ENCODE measurements around the gene ELOVL6.
"Not testable (repeated sequence)": the region's sequence is repeated elsewhere in the genome, so short reads cannot be mapped to it uniquely, and the experiment has no call there.

ELOVL6 gene

GRCh38 chr4:110085131-110085530, 113.3 kb downstream of the ELOVL6 start:
- no peak for DNase-seq (ENCODE audit: extremely low read depth in 1 of 2, low read depth in 1 of 2)

GRCh38 chr4:110084154-110084553, 114.3 kb downstream of the ELOVL6 start:
- DNase-seq (ENCODE audit: extremely low read depth in 1 of 2, low read depth in 1 of 2), result no peak

DNA sequence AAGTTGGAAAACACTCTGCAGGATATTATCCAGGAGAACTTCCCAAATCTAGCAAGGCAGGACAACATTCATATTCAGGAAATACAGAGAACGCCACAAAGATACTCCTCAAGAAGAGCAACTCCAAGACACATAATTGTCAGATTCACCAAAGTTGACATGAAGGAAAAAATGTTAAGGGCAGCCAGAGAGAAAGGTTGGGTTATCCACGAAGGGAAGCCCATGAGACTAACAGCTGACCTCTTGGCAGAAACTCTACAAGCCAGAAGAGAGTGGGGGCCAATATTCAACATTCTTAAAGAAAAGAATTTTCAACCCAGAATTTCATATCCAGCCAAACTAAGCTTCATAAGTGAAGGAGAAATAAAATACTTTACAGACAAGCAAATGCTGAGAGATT, 120.3 kb downstream of the ELOVL6 start:
- not testable (repeated sequence) for DNase-seq (ENCODE audit: extremely low read depth in 1 of 2, low read depth in 1 of 2)

DNA sequence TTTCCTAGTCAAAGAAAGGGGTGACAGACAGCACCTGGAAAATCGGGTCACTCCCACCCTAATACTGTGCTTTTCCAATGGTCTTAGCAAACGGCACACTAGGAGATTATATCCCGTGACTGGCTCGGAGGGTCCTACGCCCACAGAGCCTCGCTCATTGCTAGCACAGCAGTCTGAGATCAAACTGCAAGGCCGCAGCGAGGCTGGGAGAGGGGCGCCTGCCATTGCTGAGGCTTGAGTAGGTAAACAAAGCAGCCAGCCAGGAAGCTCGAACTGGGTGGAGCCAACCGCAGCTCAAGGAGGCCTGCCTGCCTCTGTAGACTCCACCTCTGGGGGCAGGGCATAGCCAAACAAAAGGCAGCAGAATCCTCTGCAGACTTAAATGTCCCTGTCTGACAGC, 121.6 kb downstream of the ELOVL6 start:
- not testable (repeated sequence) for DNase-seq (ENCODE audit: extremely low read depth in 1 of 2, low read depth in 1 of 2)

GRCh38 chr4:110075891-110076290, 122.5 kb downstream of the ELOVL6 start:
- DNase-seq (ENCODE audit: extremely low read depth in 1 of 2, low read depth in 1 of 2), result no peak

- no peak for DNase-seq (ENCODE audit: extremely low read depth in 1 of 2, low read depth in 1 of 2)
Observed at GRCh38 chr4:110075083-110075738, 123.2 kb downstream of the ELOVL6 start.

GRCh38 chr4:110074570-110074969, 123.8 kb downstream of the ELOVL6 start:
- DNase-seq (ENCODE audit: extremely low read depth in 1 of 2, low read depth in 1 of 2), result no peak

DNA sequence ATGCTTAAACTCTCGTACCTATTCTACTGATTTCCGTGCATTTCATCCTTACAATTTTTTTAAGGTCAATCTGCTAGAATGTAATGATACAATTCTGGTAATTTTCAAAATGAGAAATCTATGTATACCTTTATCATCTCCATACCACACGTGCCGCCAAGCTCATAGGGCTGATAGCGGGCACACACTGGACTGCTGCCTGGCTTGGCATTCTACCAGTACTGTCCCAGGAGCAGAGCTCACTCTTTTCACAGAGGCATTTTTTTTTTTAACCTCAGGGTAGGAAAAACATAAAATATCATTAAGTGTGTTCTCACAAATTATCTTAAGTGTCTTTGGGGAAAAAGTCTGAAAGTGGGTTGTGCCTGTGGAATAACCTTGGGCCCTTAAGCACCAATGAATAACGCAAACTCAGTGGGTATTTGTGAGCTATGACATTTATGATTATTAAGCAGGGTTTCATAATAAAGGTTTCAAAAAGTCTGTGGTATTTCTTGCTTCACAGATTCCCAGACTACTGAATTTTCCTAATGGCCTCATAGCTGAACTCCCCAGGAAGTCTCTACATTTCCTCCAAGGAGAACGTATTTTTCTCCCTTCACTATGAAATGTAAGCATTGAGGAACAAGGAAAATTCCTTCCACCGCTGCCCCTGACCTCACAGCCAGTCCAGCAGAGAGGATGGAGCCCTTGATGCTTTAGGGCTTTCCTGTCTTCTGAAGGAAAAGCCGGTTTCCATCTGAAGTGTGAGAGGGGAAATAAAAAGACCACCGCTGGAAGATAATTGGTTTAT, 125.2 kb downstream of the ELOVL6 start:
- no peak for DNase-seq (ENCODE audit: extremely low read depth in 1 of 2, low read depth in 1 of 2)

- no peak for DNase-seq (ENCODE audit: extremely low read depth in 1 of 2, low read depth in 1 of 2)
Observed at GRCh38 chr4:110071466-110071865, 126.9 kb downstream of the ELOVL6 start.

DNA sequence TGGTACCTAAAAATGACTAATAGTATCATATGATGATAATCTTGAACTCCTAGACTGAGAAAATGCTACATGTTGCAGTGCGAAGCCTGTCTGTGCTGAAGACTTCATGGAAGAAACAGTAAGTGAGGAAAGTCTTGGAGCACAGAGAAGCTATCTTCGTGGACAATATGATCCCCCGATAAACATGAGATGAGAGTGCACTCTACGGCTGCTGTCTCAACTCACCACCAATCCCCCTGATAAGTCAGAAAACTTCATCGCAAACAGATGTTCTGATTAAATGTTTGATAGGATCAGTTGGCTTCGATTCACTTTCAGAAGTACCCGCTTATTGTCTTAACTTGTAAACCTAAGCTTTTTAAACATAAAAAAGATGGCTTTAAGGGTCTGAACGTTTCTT, 130.2 kb downstream of the ELOVL6 start:
- DNase-seq (ENCODE audit: extremely low read depth in 1 of 2, low read depth in 1 of 2), result no peak

GRCh38 chr4:110064934-110065333, 133.5 kb downstream of the ELOVL6 start:
- DNase-seq (ENCODE audit: extremely low read depth in 1 of 2, low read depth in 1 of 2), result no peak

DNA sequence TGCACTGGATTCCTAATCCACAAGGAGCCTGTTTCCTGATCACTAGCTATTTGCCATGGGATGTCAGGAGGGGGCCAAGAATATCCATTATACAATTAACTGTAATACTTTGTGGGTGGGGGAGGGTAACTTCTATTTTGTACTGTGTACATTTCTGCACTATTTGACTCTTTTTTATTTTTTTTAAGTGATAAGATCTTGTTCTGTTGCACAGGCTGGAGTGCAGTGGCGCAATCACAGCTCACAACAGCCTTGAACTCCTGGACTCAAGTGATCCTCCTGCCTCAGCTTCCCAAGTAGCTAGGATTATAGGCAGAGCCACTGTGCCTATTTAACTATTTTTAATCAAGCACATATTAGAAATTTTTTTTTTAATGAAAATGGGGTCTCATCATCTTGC, 134.1 kb downstream of the ELOVL6 start:
- DNase-seq (ENCODE audit: extremely low read depth in 1 of 2, low read depth in 1 of 2), result no peak

DNA sequence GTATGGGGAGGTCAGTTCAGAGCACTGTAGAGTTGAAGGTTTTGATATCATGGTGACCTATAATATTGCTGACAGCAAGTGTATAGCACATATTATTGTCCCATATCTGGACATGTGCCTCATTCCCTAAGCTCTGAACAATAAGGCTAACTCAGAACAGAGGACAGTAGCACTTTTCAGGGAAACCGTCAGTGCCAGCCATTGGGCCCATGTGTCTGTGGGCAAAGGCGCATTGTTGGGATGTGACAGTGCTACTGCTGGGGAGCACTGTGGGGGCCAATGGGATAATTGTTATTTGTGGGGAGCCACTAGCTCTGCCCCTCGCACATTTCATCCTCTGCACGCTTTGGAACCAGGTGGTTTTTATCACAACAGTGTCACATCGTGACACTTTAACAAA, 136.2 kb downstream of the ELOVL6 start:
- no peak for DNase-seq (ENCODE audit: extremely low read depth in 1 of 2, low read depth in 1 of 2)

- no peak for DNase-seq (ENCODE audit: extremely low read depth in 1 of 2, low read depth in 1 of 2)
Observed at GRCh38 chr4:110061076-110061475, 137.3 kb downstream of the ELOVL6 start.

DNA sequence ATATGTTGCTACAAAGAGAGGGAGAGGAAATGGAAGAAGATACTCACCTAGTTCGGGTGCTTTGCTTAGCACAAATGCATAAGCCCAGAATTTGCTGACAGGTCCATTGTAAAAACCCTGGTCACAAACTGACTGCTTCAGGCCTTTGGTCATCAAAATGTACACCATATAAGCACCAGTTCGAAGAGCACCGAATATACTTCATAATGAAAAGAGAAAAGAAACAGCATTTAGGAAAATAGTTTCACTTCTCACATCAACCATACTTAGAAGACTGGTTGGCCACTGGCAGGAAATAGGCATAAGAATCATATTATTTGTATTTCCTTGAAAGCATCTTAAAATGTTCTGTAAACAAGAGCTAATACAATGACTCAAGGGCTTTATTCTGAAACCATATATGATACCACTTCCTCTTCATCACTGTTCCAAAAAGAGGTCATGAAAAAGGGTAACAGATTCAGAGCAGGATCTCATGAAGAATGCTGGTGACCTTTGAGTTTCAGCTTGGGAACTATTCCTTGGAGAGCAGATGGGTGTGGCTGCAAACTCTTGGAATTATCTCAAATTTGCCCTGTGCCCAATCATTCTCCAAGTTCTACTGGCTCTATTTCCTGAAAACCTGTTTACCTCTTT, 138.7 kb downstream of the ELOVL6 start:
- no peak for DNase-seq (ENCODE audit: extremely low read depth in 1 of 2, low read depth in 1 of 2)

DNA sequence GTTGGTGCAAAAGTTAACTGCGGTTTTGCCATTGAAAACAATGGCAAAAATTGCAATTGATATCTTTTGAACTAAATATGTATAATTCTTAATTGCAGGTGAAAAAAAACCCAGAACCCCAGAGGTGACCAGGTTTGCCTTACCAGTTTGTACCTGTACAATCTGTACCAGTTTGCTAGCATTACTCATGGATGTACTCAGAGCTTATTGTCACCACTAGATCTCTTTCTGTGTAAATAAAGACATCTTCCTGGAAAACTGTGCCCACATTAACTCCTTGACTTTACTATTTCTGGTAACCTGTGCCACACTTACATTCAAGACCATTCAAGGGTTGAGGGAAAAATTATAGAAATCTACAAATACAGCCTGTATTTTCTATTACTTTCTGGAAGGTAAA, 139.7 kb downstream of the ELOVL6 start:
- no peak for DNase-seq (ENCODE audit: extremely low read depth in 1 of 2, low read depth in 1 of 2)

GRCh38 chr4:110055158-110055768, 143.2 kb downstream of the ELOVL6 start:
- DNase-seq (ENCODE audit: extremely low read depth in 1 of 2, low read depth in 1 of 2), result peak in 1 of 2 donors; percentile 1

- peak in 1 of 2 donors; percentile 4 for DNase-seq (ENCODE audit: extremely low read depth in 1 of 2, low read depth in 1 of 2)
Observed at GRCh38 chr4:110049951-110050925, 148.2 kb downstream of the ELOVL6 start.

- no peak for DNase-seq (ENCODE audit: extremely low read depth in 1 of 2, low read depth in 1 of 2)
Observed at GRCh38 chr4:110046588-110047049, 151.8 kb downstream of the ELOVL6 start.
